GM10266 (cell line): Measurements from ENCODE around the gene MYO18B.

ENCODE experiments used
- DNase-seq: peaks from one replicate; pipeline ENCODE4 v3.0.0; 2012; ENCODE audit errors: extremely low spot score
- TF ChIP-seq, protein P1 (sequence below): IDR thresholded peaks from 2 replicates; pipeline ENCODE4 v1.5.1; 2012; ENCODE audit warnings: mild to moderate bottlenecking, low read depth; ENCODE audit not compliant: control insufficient read depth, insufficient read depth; ENCODE audit errors: missing control alignments

MYO18B gene

DNA sequence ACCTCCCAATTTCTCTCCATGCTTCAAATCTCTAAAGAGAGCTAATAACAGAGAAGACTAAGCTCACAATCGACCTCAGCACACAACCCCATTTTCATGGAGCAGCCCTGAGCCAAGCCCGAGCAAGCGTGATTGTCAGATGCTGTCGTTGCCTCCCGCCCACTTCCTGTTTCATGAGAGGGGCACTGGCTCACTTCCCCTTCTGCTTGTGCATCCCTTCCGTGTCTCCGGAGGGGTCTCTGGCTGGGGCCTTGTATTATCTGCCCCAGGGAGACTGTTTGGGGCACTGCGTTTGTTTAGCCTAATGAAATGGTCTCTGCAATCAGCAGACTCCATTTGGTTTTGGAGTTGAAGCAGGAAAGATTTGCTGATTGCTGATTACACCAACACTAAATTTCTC is 246.0 kb downstream of the MYO18B start:
- DNase-seq = no peak
- TF ChIP-seq, protein P1, sequence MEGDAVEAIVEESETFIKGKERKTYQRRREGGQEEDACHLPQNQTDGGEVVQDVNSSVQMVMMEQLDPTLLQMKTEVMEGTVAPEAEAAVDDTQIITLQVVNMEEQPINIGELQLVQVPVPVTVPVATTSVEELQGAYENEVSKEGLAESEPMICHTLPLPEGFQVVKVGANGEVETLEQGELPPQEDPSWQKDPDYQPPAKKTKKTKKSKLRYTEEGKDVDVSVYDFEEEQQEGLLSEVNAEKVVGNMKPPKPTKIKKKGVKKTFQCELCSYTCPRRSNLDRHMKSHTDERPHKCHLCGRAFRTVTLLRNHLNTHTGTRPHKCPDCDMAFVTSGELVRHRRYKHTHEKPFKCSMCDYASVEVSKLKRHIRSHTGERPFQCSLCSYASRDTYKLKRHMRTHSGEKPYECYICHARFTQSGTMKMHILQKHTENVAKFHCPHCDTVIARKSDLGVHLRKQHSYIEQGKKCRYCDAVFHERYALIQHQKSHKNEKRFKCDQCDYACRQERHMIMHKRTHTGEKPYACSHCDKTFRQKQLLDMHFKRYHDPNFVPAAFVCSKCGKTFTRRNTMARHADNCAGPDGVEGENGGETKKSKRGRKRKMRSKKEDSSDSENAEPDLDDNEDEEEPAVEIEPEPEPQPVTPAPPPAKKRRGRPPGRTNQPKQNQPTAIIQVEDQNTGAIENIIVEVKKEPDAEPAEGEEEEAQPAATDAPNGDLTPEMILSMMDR = no peak

DNA sequence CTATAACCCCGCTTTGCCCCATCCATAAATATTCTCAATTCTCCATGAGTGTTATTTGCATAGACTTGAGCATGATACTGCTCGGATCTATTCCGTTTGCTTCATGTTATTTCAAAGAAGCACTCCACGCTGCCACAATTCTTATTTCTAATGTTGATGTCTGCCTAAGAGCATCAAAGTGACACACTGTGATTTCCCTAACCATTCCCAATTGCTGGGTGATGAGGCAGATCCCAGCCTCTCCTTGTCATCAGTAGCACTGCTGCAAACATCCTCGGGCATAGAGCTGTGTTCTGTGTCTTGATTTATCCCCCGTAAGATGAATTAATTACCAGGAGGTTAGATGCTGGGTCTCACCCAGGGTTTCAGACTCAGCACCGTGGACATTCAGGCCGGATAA is 249.0 kb downstream of the MYO18B start:
- no peak for DNase-seq
- TF ChIP-seq, protein P1 = no peak

GRCh38 chr22:25992331-25992730 is 250.3 kb downstream of the MYO18B start:
- TF ChIP-seq, protein P1 = no peak
- no peak for DNase-seq

DNA sequence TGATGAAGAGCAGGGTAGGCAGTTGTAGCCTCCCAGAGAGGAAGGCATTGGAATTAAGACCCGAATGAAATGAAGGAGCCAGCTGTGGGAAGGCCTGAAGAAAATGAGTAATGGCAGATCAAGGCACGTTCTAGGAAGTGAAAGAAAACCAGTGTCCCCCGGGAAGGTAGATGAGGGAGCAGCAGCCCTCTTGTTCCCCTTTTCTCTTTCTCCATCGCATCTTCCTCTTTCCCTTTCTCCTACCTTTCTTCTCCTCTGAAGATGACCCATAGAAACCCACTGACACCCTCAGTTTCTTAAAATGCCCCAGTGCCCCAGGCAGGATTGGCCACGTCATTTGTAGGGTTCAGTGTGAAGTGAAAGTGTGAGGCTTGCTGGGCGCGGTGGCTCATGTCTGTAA is 254.7 kb downstream of the MYO18B start:
- TF ChIP-seq, protein P1 = no peak
- DNase-seq = no peak

DNA sequence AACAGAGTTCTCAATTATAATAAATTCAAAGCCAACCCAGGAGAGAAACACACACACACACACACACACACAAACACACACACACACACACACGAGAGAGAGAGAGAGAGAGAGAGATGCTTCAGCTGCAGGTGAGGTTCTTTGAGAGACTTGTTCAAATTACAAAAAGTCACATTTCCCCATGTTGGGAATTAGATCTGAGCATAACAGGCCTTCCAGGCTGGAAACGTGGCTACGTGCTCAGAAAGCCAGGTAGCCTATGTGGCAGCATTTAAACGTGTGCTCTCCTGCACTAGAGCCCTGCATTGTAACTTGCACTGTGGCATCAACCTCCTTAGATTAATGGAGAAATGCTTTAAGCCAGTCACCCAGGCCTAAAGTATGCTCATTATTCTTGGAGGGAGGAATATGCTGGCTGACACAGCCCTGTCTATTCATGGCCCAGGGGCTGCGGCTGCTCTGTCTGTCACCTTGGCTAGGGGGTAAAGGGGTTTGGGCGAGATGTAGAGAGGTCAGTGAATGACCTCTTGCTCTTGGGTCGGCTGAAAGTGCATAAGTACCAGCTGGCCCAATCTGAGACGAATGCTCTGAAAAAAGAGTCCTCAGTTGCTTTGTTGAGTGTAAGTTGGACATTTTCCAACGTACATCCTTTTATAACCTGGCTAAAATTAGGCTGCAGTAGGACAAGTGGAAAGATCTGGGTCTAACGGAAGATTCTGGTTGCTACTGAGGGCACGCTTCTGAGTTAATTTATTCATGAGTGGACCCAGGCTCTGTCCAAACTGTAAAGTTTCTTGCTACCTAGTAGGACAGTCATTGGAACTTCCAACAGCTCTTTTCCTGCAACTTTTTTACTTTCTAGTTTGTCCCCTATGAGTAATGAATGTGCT is 256.1 kb downstream of the MYO18B start:
- DNase-seq = no peak
- TF ChIP-seq, protein P1 = no peak

DNA sequence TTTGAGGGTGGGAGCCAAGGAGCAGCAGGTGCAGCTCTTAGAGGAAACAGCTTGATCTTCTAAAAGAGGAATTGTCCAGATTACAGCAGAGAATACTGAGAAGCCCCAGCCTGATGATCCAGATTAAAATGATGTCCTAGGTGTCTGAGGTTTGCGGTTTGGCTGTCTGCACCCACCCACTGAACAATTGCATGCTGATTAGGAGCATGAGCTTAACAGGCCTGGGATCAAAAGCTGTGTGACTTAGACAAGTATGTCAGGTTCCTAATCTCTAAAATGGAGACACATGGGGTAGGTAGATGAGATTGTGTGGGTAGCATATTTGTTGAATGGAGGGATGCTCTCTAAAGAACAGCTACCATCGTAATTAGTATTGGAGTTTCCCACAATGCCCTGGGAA is 260.5 kb downstream of the MYO18B start:
- no peak for DNase-seq
- TF ChIP-seq, protein P1 = no peak

DNA sequence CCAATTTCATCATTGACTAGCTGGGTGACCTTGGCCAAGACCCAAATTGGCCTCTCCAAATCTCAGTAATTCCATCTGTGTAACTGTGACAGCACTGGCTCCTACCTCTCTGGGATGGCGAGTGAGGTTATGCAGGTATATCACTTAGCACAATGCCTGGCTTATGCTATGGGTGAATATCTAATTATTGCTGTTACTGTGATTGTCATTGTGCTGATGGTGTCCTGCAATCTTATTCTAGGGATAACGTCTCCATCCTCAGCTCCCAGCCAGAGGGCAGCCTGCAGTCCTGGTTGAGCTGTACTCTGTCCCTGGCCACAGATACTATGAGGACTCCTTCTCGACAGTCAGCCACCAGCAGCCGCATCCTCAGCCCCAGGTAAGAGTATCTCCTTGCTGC is 262.5 kb downstream of the MYO18B start:
- TF ChIP-seq, protein P1 = no peak

More for the DNA sequence above, 262.5 kb downstream of the MYO18B start:
- no peak for DNase-seq
